ENCODE results near the gene ZKSCAN1.

Gene ZKSCAN1

DNA sequence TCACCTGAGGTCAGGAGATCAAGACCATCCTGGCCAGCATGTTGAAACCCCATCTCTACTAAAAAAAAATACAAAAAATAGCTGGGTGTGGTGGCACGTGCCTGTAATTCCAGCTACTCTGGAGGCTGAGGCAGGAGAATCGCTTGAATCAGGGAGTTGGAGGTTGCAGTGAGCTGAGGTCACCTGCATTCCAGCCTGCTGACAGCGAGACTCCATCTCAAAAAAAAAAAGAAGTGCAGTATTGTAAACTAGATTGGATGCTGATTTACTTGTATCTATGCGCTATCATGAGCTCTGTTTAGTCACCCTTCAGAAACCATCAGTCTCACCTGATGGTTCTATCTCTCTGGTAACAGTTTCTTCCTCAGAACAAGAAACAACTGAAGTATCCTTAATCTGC, 48.0 kb downstream of the ZKSCAN1 start:
- in situ Hi-C loops (cut with MboI; ENCODE audit: low pct_unique_long_range_greater_than_20kb, low sequenced_read_pairs, unreplicated experiment), result no loop called here
- DNase-seq (ENCODE audit: low spot score), result no peak

GRCh38 chr7:100064162-100064561, 48.8 kb downstream of the ZKSCAN1 start:
- in situ Hi-C loops (cut with MboI; ENCODE audit: low pct_unique_long_range_greater_than_20kb, low sequenced_read_pairs, unreplicated experiment), result no loop called here
- TF ChIP-seq CTCF (IDR thresholded peaks at IDR 0.05; ENCODE audit: extremely low read depth, insufficient read depth, missing control alignments), result no peak
- no peak for DNase-seq (ENCODE audit: low spot score)

More for the DNA sequence above, 48.0 kb downstream of the ZKSCAN1 start:
- no peak for TF ChIP-seq CTCF (IDR thresholded peaks at IDR 0.05; ENCODE audit: extremely low read depth, insufficient read depth, missing control alignments)

DNA sequence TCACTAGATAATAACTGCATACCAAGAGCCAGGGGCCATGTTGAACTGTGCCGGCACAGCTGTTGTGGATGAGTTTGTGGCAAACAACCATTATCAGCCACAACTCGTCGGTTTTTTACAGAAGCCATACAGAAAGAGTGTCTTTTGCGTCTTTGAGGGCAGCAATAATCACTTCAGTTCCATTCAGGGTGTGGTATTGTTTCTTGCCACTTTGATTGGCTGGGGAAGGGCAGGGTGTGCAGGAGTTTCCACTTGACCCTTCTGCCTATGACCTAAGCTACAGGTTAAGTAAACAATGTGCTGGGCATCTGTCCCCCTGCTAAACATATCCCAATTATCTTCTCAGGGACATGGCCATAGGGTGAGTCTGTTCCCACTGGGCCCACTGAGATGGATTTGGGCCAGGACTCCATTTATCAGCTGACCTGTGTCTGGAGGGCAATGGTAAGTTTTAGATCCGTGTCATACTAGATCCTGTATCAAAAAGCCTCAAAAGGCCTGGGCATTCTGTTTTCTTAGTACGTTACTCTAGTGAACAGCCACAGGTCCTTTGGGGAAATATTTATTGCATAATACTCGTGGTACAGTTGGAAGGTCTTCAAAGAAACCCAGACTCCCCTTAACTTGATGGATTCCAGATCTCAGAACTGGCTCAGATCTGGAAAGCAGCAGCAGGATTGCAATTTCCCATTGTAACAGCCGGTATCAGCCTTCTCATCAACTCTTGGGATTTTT, 50.2 kb downstream of the ZKSCAN1 start:
- TF ChIP-seq CTCF (IDR thresholded peaks at IDR 0.05; ENCODE audit: extremely low read depth, insufficient read depth, missing control alignments), result no peak
- no peak for DNase-seq (ENCODE audit: low spot score)

DNA sequence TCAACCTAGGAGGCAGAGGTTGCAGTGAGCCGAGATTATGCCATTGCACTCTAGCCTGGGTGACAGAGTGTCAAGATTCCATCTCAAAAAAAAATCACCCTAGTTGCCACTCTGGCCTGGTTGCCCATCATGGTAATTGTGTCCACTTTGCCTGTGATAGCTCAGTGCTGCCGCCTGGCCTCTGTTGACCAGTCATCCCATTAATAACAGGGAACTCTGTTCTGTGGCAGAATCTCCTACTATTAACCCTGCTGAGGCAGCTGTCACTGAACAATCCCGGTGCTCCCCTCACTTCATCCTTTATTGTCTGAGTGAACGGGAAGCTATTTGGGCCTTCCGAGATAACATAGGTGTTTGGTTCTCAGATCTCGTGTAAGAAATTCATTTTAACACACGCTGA, 51.6 kb downstream of the ZKSCAN1 start:
- in situ Hi-C loops (cut with MboI; ENCODE audit: low pct_unique_long_range_greater_than_20kb, low sequenced_read_pairs, unreplicated experiment), result no loop called here
- no peak for DNase-seq (ENCODE audit: low spot score)
- no peak for TF ChIP-seq CTCF (IDR thresholded peaks at IDR 0.05; ENCODE audit: extremely low read depth, insufficient read depth, missing control alignments)

More for the DNA sequence above, 50.2 kb downstream of the ZKSCAN1 start:
- in situ Hi-C loops (cut with MboI; ENCODE audit: low pct_unique_long_range_greater_than_20kb, low sequenced_read_pairs, unreplicated experiment), result no loop called here

DNA sequence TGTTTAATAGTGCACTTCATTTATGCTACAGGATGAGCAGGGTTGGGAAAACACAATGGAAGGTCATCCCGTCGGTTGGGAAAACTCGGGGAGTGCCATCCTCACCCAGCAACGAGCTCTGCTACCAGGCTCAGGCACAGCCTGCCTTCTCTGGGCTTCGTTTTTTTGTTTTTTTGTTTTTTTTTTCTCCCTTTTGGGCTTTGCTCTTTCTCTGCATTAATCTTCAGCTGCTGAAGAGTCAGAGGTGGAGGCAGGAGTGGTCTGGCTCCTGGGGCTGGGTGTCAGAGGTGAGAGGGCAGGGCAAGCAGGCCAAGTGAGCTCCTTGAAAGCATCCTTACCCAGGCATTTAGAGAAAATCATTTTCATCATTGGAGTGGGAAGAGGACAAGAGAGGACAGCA, 54.6 kb downstream of the ZKSCAN1 start:
- in situ Hi-C loops (cut with MboI; ENCODE audit: low pct_unique_long_range_greater_than_20kb, low sequenced_read_pairs, unreplicated experiment), result loop anchor here (10.0 kb wide), 1 partner anchor 75 kb away; no protein-coding TSS in a partner anchor
- TF ChIP-seq CTCF (IDR thresholded peaks at IDR 0.05; ENCODE audit: extremely low read depth, insufficient read depth, missing control alignments), result no peak

GRCh38 chr7:100071018-100071723, 55.8 kb downstream of the ZKSCAN1 start:
- DNase-seq (ENCODE audit: low spot score), result no peak
- TF ChIP-seq CTCF (IDR thresholded peaks at IDR 0.05; ENCODE audit: extremely low read depth, insufficient read depth, missing control alignments), result no peak
- in situ Hi-C loops (cut with MboI; ENCODE audit: low pct_unique_long_range_greater_than_20kb, low sequenced_read_pairs, unreplicated experiment), result loop anchor here (10.0 kb wide), 1 partner anchor 76 kb away; no protein-coding TSS in a partner anchor

More for the DNA sequence above, 54.6 kb downstream of the ZKSCAN1 start:
- no peak for DNase-seq (ENCODE audit: low spot score)

Data from GM13977 (cell line).